PC-9 (cell line): ENCODE data around the gene PPP2R5C.

Source experiments
- CTCF ChIP-seq: fragments of 200-600 bp; sonication (generic); conservative IDR thresholded peaks from 2 replicates; pipeline ENCODE4 v1.6.1; 2017; ENCODE audit warnings: mixed run types, antibody characterized with exemption, mild to moderate bottlenecking, moderate library complexity
- EZH2 ChIP-seq: fragments of 200-600 bp; sonication (generic); IDR thresholded peaks from 2 replicates; pipeline ENCODE4 v1.8.0; 2017; ENCODE audit warnings: antibody characterized with exemption, low read depth

DNA sequence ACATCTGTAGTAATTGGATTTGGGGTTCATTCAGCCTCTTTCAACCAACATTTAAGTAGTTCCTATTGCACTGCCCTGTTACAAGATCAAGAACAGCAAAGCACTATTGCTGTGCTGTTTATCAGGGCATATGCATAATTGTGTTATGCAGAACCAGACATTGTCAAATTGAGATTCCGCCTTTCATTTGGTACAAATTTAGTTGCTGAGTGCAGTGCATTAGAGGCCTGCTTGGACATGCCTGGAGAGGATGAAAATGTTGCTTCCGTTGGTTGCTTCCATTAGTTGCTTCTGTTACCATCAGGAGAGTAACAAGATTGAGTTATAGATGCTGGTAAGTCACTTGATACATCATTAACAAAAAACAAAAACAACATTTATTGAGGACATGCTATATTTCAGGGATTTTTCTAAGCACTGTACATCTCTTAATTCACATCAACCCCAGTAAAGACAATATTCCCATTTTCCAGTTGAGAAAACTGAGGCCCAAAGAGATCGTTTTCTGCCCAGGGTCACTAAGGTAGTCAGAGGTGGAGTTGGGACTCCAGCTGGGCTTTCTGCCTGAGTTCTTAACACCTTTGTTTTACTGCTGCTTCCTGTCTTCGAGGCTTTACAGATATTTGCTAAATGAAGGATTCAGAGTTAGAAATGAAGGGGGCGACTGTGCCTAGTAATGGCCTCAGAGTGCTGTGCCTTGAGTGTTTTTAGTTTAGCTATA lies 79.3 kb downstream of the PPP2R5C start:
- TF ChIP-seq CTCF (no peak), EZH2 (no peak)
